ENCODE measurements around the gene MEST. TPM values are rescaled to one million over a fixed set of nuclear protein-coding genes. Genes with fewer than 3 reads are reported as not detected.

MEST gene
- total and polyA plus RNA-seq, 2 donors (not counting 1 experiment from before 2014, with no cell fraction given): 2.5 to 6.6 TPM

GRCh38 chr7:130483031-130483430, 8.9 kb upstream of the MEST start:
- Histone ChIP-seq H3K79me2 (ENCODE audit: control insufficient read depth, insufficient read depth, low read length) (no peaks in the 10 kb centered on the region), H3K9me3 (ENCODE audit: control extremely low read depth in 1 of 3, control insufficient read depth in 2 of 3, insufficient read depth in 1 of 3, low read length in 2 of 3) (no peaks in the 10 kb centered on the region), H3K4me1 (ENCODE audit: control insufficient read depth in 2 of 2, insufficient read depth in 2 of 2, low read length in 2 of 2) (peaks cover 14% of the 10 kb centered on the region in 2 donors), H3K27ac (ENCODE audit: low read length in 2 of 2) (no peak overlapping the region), H4K20me1 (ENCODE audit: control insufficient read depth, insufficient read depth, low read length, poor library complexity, severe bottlenecking) (no peaks in the 10 kb centered on the region), H3K27me3 (replicated peaks in 1 of 4; ENCODE audit: control extremely low read depth in 1 of 4, control insufficient read depth in 3 of 4, insufficient read depth in 4 of 4, low read length in 3 of 4) (peaks cover 0 to 22% (median 13%) of the 10 kb centered on the region in 4 experiments), H3K4me3 (ENCODE audit: control extremely low read depth in 1 of 5, extremely low read depth in 1 of 5, insufficient read depth in 1 of 5, low read depth in 2 of 5, low read length in 4 of 5) (no peak overlapping the region), H3K36me3 (replicated peaks in 1 of 2; ENCODE audit: control extremely low read depth in 1 of 2, control insufficient read depth in 1 of 2, extremely low read depth in 1 of 2, insufficient read depth in 2 of 2, low read length in 1 of 2) (no peaks in the 10 kb centered on the region), H3K9ac (ENCODE audit: low read length) (no peak overlapping the region), H2AFZ (ENCODE audit: insufficient read depth, low read depth, low read length, poor library complexity, severe bottlenecking) (no peak overlapping the region), H3K4me2 (replicated peaks; ENCODE audit: low read depth, low read length, poor library complexity, severe bottlenecking) (no peak overlapping the region)
- intact Hi-C loops (cut with micrococcal nuclease): no loop called here
- POLR2A ChIA-PET: no interaction called here
- TF ChIP-seq CTCF (IDR thresholded peaks at IDR 0.05) (no peak), EZH2 (IDR thresholded peaks at IDR 0.05; ENCODE audit: borderline replicate concordance, insufficient read depth, low read depth, low read length, poor library complexity, severe bottlenecking) (no peak)
- DNase-seq (no peak), ATAC-seq (ENCODE audit: low read depth) (no peak)
- Mint-ChIP-seq H3K4me3 (no peak overlapping the region), H3K27me3 (peaks cover 52% of the 10 kb centered on the region), H3K27ac (no peak overlapping the region), H3K9me3 (ENCODE audit: insufficient read depth) (no peaks in the 10 kb centered on the region), H3K4me1 (peaks cover 20% of the 10 kb centered on the region)
- no CpG with 5 or more reads among the region's 3 CpGs for WGBS (ENCODE audit: insufficient coverage)
- CTCF ChIA-PET: interaction anchor here (1.0 to 2.1 kb wide), 2 partner anchors 11 to 411 kb away, joined by 3 to 5 read pairs; no protein-coding TSS in a partner anchor

GRCh38 chr7:130485734-130486113, 6.2 kb upstream of the MEST start:
- Histone ChIP-seq H3K27ac (ENCODE audit: low read length in 2 of 2) (no peak overlapping the region), H4K20me1 (ENCODE audit: control insufficient read depth, insufficient read depth, low read length, poor library complexity, severe bottlenecking) (no peaks in the 10 kb centered on the region), H3K9me3 (ENCODE audit: control extremely low read depth in 1 of 3, control insufficient read depth in 2 of 3, insufficient read depth in 1 of 3, low read length in 2 of 3) (no peaks in the 10 kb centered on the region), H3K9ac (ENCODE audit: low read length) (peak overlapping the region; percentile 68), H3K36me3 (replicated peaks in 1 of 2; ENCODE audit: control extremely low read depth in 1 of 2, control insufficient read depth in 1 of 2, extremely low read depth in 1 of 2, insufficient read depth in 2 of 2, low read length in 1 of 2) (no peaks in the 10 kb centered on the region), H3K4me1 (ENCODE audit: control insufficient read depth in 2 of 2, insufficient read depth in 2 of 2, low read length in 2 of 2) (peaks cover 16 to 18% of the 10 kb centered on the region in 2 donors), H3K79me2 (ENCODE audit: control insufficient read depth, insufficient read depth, low read length) (no peaks in the 10 kb centered on the region), H3K4me2 (replicated peaks; ENCODE audit: low read depth, low read length, poor library complexity, severe bottlenecking) (peak overlapping the region; percentile 93), H3K4me3 (ENCODE audit: control extremely low read depth in 1 of 5, extremely low read depth in 1 of 5, insufficient read depth in 1 of 5, low read depth in 2 of 5, low read length in 4 of 5) (peak overlapping the region in 4 of 5 experiments; percentile 52 to 73 (median 66)), H2AFZ (ENCODE audit: insufficient read depth, low read depth, low read length, poor library complexity, severe bottlenecking) (peak overlapping the region; percentile 88), H3K27me3 (replicated peaks in 1 of 4; ENCODE audit: control extremely low read depth in 1 of 4, control insufficient read depth in 3 of 4, insufficient read depth in 4 of 4, low read length in 3 of 4) (peaks cover 0 to 32% (median 16%) of the 10 kb centered on the region in 4 experiments)
- no peaks in the 10 kb centered on the region for H3K9me3 Mint-ChIP-seq (ENCODE audit: insufficient read depth)
- peaks cover 22% of the 10 kb centered on the region for H3K4me1 Mint-ChIP-seq
- POLR2A ChIA-PET: no interaction called here
- intact Hi-C loops (cut with micrococcal nuclease): loop anchor here (1.0 to 5.0 kb wide), 4 partner anchors 45 to 413 kb away; partner anchors contain the start of genes CEP41 and COPG2
- CTCF ChIA-PET: interaction anchor here (1.1 kb wide), 1 partner anchor 22 kb away, joined by 3 read pairs; no protein-coding TSS in a partner anchor
- H3K27ac Mint-ChIP-seq: peak overlapping the region; percentile 21
- H3K4me3 Mint-ChIP-seq: peak overlapping the region; percentile 93
- DNase-seq: no peak
- no peak for ATAC-seq (ENCODE audit: low read depth)
- WGBS (ENCODE audit: insufficient coverage): 83% methylated on average over 5 of the region's 11 CpGs
- peaks cover 49% of the 10 kb centered on the region for H3K27me3 Mint-ChIP-seq
- TF ChIP-seq EZH2 (IDR thresholded peaks at IDR 0.05; ENCODE audit: borderline replicate concordance, insufficient read depth, low read depth, low read length, poor library complexity, severe bottlenecking) (no peak), CTCF (IDR thresholded peaks at IDR 0.05) (no peak)

Data from B cell (primary cell).